ENCODE measurements around the gene PRR19.
"Not testable (repeated sequence)": the region's sequence is repeated elsewhere in the genome, so short reads cannot be mapped to it uniquely, and the experiment has no call there.

Gene PRR19, protein sequence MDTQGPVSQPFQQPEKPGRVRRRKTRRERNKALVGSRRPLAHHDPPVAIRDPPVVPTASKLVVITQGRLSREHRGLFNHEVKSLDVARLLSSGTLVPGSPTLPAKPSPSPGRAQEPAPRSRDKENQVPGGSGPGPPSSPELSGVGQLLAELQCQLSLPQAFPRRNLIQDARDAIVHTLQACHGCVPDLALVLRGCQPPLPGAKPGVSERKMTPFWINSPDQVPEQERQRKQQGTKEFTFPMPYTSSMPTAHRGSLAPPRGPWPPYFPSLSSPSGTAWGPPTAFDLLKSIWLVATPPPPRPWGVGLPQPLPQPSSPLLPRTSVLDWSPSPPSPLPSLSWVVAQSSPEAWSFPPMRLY

DNA sequence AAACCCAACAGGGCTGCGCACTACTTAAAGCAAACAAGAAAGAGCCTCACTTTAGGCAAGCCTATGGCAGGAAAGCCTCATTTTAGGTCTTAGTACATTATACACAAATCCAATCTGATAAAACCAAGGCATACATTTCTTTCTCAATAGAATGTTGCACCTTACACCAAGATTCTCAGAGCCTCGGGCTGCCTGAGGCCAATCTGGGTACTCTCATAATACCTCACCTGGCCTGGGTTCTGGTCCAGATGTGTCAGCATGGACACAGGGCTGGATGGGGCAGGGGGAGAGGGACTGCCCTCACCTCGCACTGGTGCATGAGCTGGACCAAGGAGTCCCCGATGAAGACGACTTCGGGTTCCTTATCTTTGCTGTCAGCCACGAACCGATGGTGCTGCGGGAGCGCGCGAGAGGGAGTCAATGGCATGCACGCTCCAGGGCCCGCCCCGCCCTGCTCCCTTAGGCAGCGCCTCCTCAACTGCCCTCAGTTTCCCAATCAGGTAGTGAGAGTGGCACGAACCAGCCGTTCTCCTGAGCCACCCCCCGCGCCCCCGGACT is at the start of gene PRR19:
TSS of gene PRR19 (plus strand) at position 487 of the 558 bp plus-strand sequence. CDS start 7,453 bp downstream, outside the sequence.
- DNase-seq = no peak

DNA sequence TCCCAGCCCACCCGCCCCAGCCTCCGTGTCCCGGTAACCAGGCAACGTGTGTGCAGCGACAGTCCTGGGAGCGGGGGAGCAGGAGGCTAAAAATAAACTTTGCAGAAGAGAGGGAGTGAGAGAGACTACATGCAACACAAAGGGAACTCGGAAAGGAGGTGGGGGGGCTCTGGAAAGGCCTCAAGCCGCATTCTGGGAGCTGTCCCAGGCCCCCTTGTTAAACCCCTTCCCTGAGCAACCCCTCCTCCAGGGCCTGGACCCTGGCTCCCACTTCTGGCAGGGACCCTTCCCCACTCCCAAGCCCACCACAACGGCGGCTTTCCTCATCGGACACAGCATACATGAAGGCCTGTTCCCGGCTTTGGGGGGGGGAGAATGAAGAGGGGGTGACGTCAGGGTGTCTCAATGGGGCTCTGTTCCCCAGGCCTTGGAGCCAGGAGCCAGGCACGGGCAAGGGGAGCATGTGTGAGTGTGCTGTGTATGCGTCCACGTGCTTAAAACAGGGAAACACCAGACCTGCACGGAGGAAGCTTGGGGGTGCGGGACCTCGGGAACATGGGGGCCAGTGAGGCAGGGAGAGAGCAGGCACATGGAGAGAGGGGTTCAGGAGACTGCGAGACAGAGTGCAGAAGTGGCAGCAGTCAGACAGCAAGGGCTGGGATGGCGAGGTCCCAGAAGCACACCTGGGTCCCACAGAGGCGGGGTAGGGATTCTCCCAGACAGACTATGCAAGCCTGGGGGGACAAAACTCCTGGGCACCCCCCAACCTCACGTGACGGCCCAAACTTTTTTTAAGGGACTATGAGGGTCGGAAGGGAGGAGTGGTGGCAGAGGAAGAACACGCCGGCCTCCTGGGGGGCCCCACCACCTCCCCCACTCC is 49.3 kb upstream of the PRR19 start:
- DNase-seq = no peak

GRCh38 chr19:42253245-42254088 is 48.5 kb upstream of the PRR19 start:
- no peak for DNase-seq

GRCh38 chr19:42254089-42254849 is 47.7 kb upstream of the PRR19 start:
- DNase-seq = no peak

GRCh38 chr19:42254850-42255765 is 46.8 kb upstream of the PRR19 start, which contains the start of gene ERF:
Gene ERF (minus strand): TSS chr19:42255128. CDS start chr19:42254999, 129 bp downstream.
- peak; percentile 37 for DNase-seq

GRCh38 chr19:42255766-42256745 is 45.9 kb upstream of the PRR19 start:
- DNase-seq = no peak

DNA sequence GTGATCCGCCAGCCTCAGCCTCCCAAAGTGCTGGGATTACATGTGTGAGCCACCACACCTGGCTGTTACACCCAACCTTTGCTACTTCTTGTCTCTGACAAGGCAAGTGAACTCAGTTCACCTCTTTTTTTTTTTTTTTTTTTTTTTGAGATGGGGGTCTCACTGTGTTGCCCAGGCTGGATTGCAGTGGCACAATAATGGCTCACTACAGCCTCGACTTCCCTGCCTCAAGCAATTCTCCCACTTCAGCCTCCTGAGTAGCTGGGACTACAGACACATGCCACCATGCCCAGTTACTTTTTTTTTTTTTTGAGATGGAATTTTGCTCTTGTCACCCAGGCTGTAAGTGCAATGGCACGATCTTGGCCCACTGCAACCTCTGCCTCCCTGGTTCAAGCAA is 44.1 kb upstream of the PRR19 start:
- not testable (repeated sequence) for DNase-seq

GRCh38 chr19:42261763-42262162 is 40.2 kb upstream of the PRR19 start:
- no peak for DNase-seq

- not testable (repeated sequence) for DNase-seq
These were observed 35.8 kb upstream of the PRR19 start for GRCh38 chr19:42266105-42266504.

- not testable (repeated sequence) for DNase-seq
These were observed 34.9 kb upstream of the PRR19 start for GRCh38 chr19:42266928-42267603.

DNA sequence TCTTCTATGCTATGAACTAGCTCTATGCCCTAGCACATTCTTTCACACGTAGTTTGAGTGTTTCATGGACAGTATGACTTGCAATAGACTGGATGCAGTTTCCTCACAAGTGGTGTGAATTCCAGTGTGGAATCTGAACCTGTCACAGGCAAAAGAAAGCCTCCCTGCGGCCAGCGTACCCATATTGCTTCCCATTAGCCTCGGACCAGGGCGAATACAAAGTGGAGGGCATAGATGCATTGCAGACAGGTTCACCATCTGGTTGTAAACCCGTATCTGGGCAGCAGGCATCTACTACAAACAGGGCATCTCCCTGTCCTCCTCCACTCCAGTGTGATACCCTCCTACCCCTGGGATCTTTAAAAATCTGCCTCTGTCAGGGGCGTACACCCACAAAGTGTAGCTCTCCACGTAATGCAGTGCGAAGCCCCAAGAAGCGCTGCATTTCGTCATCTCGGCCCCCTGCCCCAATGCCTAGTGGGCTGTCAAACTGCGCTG is 34.2 kb upstream of the PRR19 start:
- DNase-seq = no peak

DNA sequence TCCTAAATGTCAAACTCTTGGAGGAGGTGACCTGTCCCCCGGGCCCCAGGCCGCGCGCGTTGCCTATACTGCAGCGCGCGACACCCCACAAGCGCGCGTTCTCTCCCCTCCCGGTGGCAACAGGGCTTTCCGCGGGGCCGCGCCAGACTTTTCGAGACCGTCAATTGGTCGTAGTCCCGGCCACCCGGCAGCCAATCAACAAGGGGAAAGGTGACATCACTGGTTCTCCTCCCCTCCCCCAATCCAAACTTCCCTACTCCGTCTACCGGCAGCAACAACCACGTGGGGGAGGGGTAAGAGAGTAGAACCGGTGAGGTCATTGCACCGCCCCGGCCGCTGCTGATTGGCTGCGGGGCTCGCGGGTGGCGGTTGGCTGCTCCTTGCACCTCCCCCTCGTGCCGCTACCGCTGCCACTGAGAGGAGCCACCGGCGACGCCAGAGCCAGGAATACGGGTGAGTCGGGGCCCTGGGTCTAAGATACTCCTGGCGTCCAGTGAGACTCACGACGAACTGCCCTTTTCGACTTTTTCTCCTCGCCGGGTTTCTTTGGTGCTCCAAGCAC is 33.7 kb upstream of the PRR19 start:
- DNase-seq = peak; percentile 98

- DNase-seq = peak; percentile 99
These were observed 33.0 kb upstream of the PRR19 start, which contains the start of gene CIC for GRCh38 chr19:42268704-42269477. Gene CIC (plus strand): TSS chr19:42269252. CDS start chr19:42271784, 2,532 bp downstream.

- DNase-seq = no peak
These were observed 32.2 kb upstream of the PRR19 start for GRCh38 chr19:42269478-42270345.

DNA sequence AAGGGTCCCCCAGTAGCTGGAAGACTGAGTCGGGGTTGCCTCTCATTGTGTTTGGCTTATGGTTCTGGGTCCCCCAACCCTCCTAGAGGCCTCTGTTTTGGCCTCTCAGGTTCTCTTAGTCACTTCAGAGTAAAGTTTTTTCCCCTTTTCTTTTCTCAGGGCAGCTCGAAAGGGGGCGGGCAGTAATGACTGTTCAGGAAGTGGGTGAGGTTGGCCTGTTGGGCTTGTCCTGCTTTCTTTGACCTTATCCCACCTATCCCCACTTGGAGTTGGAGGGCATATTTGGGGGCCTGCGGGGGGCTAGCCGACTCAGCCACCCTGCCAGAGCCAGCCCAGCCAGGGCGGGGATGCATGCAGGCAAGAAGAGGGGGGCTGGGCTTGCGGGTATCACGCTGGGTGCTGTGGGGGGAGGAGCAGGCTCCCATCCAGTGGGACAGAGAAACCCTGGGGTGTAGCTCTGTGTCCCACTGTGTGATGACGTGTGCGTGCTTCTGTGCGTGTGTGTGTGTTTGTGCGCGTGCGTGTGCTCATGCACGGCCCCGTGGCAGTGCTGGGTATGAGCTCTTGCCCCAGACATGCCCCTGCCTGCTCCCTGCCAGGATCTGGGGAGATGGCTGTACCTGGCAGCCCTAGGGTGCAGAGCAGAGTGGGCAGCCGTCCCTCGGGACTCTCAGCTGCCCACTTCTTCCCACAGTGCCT is 31.4 kb upstream of the PRR19 start:
- DNase-seq = no peak

DNA sequence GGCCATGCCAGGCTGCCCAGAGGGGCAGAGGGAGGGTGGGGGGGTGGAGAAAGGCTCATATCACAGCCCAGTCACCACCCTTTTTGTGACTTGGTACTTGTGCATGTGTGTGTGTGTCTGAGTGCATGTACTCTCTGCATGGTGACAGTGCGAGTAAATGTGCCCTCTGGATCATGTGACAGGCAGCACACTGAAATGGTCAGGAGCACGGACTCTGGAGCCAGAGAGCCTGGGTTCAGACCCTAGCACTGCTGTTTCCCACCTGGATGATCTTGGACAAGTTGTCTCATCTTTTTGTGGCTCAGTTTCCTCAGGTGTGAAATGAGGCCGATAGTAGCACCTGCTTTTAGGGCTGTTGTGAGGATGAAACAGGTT is 30.9 kb upstream of the PRR19 start:
- DNase-seq = no peak

All from NCI-H1436 treated with DMSO at 0.1 percent for 48 hours (cell line).